SH-SY5Y (cell line): ENCODE measurements around the gene SDR42E1.

ENCODE experiments used
- GATA2 ChIP-seq: IDR thresholded peaks from 2 replicates; pipeline ENCODE4 v1.6.1; 2011; ENCODE audit warnings: mild to moderate bottlenecking, low read depth, low read length
- GATA3 ChIP-seq: IDR thresholded peaks from 2 replicates; pipeline ENCODE4 v1.6.1; 2011; ENCODE audit warnings: low read depth, mild to moderate bottlenecking, low read length, moderate library complexity

GRCh38 chr16:81964808-81965207 lies 46.5 kb downstream of the SDR42E1 start:
- no peak for TF ChIP-seq GATA3
- no peak for TF ChIP-seq GATA2
